HCEC 1CT (cell line): ENCODE measurements around the gene RWDD1.
"Not testable (repeated sequence)": the region's sequence is repeated elsewhere in the genome, so short reads cannot be mapped to it uniquely, and the experiment has no call there.

ENCODE experiments used
- DNase-seq: peaks from one replicate; pipeline ENCODE4 v3.0.0-alpha.2; 2017

RWDD1 gene

DNA sequence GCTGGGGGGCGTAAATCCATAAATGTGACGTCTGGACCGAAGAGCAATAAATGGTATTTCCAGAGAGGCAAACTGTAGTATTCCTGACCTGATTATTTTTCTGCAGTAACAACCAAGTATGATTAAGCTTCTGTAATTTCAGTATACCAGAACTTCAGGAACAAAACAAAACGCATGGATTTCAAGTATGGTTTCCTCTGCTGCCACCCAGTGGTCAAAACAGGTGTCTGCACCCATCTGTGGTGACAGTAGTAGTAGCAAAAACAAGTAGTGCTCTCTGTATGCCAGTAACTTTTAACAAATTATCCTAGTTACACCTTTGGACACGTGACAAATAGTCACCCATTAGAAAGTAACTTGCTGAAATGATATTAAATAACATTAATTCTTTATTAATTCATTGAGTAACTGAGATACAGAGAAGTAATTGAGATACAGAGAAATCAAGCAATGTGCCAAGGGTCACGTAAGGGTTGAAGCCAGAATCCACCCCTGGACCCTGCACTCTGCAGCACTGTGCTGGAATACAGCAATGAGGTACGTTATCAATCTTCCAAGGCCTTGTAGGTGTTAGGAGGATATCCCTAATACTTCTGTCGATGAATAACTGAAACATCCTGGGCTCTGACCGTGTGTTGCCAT lies 9.8 kb upstream of the RWDD1 start:
- peak; percentile 63 for DNase-seq

DNA sequence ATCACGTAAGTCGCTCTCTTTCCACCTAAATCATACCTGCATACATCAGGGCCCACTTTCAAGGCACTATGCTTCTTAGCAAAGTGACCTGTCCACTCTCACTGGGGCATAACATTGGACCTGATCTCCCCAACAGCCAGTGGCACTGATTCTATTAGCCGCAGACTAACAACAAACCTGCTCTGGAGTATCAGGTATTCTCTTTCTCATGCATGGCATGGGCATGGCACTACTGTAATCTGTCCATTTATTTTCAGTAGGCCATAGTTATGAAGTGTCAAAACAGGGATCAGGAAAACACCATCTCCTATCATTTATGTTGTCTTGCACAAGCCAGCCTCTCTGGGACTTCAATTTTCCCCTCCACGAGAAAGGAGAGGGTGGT lies 9.3 kb upstream of the RWDD1 start:
- DNase-seq, result no peak

DNA sequence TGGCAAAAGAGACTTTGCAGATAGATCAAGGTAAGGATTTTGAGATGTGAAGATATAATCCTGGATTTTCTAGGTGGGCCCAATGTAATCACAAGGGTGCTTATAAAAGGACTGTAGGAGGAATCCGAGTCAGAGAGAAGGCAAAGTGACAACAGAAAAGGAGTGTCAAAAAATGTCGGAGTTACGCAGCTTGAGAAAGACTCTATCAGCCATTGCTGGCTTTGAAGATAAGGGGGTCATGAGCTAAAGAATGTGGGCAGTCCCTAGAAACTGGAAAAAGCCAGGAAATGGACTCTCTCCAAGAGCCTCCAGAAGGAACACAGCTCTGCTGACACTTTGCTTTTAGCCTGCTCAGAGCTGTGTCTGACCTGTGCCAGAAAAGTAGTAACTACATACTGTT lies 8.7 kb upstream of the RWDD1 start:
- no peak for DNase-seq

DNA sequence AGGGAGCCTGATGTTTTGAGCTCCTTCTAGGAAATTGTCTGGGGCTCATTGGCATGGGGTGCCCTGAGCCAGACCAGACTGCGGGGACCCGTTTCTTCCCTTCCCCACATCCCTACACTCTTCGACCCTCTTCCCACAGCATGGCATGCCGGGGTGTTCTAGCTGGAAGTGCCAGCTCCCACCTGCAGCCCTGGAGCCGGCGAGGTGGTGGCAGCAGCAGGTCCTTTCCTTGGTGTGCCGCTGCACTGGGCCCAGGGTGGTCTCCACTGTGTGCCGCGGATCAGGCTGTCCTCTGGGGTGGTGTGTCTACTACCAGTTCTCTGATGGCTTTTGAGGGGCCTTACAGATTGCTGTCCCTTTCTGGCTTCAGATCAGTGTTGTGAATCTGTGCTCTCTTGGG lies 7.5 kb upstream of the RWDD1 start:
- DNase-seq, result no peak

DNA sequence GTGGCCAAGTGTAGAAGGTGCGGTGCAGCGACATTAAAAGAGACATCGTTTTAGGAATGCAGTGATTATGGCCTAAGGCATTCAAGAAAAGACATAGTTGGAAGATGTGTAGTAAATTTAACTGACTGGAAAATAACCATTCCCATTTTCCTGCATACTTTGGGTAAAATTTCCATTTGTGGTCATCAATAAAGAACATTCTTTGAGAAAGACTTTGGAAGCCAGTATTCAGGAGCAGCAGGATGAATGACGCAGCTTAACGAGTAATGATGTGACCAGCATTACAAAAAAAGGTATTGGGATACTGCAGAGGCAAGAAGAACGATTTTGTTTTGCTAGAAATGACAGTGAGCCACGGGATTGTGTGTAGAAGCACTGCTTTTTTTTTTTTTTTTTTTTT lies 7.0 kb upstream of the RWDD1 start:
- no peak for DNase-seq

DNA sequence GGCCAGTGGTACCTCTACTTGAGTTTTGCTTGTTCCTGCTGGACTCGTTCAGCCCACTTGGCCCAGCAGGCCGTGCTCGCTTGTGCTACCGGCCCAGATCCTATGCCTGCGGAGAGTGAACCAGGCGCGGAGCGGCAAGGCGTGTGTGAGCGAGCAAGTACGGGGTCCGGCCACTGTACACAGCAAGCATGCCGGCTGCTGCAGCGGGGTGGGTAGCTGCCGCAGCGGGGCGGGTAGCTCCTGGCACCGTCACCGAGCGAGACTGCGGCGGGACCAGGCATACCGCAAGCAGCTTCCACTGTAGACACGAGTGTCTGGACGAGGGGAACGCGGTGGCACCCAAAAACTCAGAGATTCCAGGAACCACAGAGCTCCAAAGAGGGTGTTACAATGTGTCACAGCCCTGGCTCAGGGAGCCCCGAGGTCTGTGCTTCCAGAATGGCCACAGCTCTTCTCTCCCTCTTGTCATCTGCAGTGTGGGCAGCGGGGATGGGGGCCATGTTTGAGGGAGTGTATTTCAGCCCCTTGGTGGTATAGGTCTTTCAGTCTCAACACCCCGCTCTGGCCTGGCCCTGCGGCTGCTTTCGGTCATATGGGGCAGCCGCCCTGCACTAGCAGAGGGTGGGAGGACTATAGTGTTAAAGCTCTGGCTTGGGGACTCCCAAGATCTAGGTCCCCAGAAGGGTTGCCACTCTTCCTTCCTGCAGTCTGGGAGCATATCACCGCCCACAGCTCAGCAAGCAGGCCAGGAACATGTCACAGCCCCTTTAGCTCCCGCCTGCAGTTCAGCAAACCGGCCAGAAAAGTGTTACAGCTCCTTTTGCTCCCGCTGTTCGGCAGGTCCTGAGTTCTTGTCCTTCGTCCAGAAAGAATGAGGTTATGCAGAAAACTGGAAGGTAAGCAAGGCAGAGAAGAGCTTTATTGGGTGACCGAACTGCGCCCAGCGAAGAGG lies 6.1 kb upstream of the RWDD1 start:
- no peak for DNase-seq

DNA sequence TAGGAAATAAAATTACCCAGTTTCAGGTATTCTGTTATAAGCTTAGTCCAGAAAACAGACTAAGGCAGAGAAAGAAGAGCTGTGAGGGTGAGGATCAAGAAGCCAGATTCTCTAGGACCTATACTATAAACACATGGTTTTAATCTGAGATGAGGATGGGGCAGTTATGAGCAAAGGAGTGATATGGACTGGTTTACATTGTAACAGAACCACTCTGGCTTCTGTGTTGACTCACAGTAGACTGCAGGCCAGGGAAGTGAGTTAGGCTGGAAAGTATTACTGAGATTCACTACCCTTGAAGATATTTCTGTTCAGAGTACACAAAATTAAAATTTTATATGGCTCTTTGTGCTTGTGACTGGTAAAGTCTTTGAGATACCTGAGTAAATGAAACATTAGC lies 3.2 kb upstream of the RWDD1 start:
- DNase-seq, result no peak

DNA sequence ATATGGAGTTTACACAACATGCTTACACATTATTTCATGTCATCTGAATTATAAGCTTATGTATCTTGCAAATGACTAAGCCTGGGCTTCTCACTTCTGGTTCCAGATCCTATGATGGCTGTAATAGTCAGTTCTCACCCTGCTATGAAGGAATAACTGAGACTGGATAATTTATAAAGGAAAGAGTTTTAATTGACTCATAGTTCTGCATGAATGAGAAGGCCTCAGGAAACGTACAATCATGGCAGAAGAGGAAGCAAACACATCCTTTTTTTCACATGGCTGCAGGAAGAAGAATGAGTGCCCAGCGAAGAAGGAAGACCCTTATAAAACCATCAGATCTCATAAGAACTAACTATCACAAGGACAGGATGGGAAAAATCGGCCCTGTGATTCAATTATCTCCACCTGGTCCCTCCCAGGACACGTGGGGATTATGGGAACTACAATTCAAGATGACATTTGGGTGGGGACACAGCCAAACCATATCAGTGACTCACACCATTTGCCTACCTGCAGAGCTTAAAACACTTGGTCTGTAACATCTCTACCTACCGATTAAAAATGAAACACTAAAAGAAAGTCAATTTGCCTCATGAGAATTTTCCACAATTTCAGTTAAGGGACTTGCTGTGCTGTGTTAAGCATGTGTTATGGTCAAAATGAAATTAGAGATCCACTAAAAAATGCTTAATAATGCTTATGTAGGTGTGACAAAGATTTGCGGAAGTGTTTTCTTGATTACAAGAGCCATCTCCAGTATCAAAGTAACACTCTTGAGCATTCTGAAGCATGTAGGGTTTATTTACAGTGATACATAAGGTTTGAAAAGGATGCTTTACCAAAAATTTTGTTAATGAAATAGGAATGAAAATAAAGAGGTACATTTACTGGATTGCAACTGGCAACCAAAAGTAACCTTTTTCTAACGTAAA lies 2.2 kb upstream of the RWDD1 start:
- no peak for DNase-seq

DNA sequence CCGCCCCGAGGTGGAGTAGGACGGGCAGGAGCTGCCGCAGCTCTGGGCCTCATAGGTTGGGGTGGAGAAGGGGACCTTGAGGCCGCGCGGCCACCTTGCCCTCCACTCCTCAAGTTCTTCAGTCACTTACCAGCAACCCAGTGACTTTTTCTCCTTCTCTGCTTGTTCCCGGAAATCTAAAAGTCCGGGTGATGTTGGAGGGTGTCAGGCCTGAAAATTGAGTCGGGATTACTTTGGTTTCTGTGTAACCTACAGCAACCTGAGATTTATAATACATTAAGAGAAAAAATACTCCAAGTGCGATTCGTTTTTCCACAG lies 338 bp downstream of the RWDD1 start:
- no peak for DNase-seq

DNA sequence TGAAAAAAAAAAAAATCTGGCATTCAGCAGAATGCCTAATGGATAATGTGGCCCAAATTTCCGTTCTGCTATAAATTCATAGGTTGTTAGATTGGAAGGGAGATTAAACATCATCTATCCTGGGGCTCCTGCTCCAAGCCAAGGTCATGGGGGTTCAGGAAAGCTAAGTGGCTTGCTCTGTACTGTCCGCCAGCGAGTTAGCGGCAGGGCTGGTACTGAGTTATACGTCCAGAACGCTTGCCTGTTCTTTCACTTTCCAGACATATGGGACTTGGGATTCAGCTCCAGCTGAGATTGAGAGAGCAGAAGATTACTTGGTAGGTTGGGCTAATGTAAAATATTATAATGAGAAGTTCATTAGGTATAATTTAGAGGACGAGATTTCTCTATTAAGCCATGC lies 858 bp downstream of the RWDD1 start:
- DNase-seq, result peak; percentile 37

DNA sequence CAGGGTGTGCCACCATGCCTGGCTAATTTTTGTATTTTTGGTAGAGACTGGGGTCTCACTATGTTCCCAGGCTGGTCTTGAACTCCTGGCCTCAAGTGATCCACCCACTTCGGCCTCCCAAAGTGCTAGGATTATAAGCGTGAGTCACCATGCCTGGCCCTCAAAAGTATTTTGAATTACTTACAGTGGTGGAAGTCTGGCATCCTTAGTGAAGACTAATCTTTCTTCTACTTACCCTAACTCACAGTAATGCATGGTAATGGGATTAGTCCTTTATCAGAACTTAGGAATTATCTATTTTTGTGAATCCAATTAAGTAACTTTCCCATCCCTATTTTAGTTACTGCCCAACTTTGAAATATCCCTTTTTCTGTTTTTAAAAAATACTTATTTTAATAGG lies 3.9 kb downstream of the RWDD1 start:
- DNase-seq, result no peak

DNA sequence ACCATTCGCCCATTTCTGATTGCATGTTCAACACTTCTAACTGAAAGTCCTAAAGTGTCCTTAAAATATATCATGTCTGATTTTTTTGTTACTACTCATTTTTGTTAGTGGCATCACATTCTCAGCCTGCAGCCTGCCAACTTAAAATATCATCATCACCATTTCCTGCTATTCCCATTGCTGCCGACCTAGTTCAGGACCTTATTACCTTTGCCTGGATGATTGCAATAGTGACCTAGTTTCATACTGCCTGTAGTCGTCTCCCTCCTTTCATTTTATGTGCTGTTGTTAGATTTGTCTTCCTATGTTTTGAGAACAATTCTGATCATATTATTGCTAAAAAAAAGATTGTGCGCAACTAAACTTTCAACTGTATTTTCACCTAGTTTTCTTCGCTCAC lies 6.2 kb downstream of the RWDD1 start:
- no peak for DNase-seq

DNA sequence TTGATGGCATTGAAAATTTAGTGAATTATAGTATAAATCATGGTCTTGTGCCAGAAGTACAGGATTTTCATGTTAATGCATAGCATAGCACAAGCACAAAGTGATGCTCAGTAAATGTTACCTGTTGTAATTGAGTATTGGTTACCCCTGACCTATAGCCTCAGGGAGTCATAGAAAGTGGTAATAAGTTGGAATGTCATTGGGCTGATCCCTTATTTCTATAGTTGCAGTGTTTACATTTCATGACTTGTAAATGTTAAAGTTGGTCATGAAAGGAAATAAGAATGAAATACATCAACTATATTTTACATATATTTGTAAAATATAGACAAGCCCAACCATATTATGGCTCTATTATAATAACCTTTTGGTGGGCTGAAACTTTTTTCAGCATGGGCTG lies 7.0 kb downstream of the RWDD1 start:
- DNase-seq, result no peak

DNA sequence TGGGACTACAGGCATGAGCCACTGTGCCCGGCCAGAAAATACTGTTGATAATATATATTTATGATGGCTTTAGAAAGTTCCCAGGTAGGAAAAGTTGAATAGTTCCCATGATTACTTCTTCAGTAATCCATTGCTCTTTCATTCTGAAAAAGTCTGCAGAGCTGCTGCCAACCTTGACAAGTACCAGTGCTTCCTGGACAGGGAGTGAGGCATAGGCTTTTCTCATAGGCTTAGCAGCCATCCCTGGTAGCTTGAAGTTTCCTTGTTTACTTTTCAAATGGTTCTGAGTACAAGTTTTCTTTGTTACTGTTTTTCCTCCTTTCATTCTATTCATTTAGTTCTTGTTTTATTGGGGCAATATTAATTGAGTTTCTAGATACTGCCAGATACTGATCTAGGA lies 7.8 kb downstream of the RWDD1 start:
- DNase-seq, result no peak

DNA sequence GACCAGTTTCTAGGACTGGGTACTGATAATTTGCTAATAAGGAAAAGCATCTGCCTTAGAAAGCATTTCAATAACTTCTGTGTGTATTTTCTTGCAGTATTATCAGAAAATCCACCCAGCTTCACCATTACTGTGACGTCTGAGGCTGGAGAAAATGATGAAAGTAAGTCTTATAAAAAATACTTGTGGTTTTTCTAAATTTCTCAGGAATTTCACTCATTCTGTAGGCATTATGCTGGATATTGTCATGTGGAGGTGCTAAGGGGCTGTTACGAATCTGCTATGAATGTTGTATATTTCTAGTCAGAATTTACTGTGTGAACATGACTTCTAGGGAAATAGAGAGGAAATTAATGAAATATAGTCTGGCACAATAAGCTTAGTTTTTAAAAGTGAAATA lies 8.9 kb downstream of the RWDD1 start:
- peak; percentile 71 for DNase-seq

DNA sequence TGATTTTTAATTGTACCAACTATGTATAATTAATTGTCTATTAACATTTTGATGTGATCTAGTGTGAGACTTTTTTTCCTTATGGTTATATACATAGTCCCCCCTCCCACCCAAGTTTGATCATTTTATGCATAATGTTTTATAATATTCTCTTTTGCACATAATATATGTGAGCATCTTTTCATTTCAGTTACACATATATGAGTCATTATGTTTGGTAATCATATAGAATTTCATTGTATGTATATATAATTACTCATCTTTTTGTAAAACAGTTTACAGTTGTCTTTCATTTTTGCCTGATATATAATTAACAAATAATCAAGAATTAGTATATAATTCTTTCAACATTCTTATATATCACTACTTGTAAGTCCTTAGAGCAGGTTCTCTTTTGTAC lies 15.0 kb downstream of the RWDD1 start:
- DNase-seq, result no peak

DNA sequence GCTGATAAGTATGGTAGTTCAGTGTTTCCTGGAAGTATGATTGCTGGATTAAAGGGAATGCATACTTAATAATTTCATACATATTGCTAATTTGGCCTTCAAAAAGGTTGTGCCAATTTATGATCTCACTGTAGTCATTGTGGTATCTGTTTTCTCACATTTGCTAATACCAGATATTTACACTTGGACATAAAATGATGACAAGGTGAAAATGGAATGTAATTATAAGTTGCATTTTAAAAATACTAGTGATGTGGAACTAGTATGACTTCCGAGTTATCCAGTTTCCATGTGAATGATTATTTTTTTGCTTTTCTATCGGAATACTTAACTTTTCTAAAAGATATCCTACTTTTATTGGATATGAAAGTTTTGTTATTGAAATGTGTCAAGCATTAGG lies 15.4 kb downstream of the RWDD1 start:
- DNase-seq, result no peak

DNA sequence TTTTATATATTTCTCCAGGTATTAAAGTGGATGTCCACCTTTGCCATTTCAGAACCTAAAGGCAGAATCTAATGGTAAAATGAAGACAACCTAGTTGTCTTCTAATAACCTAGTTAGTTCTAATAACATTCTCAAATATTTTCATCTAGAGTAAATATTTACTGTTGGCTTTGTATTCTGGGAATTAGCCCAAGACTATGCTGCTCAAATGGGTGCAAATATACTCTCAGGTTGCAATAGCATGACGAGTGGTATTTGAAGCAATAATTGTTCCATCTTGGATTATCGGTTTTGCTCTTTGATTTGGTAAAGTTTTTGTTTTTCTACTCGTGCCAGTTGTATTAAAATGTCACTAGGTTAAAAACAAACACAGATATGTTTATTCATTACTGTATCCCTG lies 23.9 kb downstream of the RWDD1 start:
- no peak for DNase-seq

DNA sequence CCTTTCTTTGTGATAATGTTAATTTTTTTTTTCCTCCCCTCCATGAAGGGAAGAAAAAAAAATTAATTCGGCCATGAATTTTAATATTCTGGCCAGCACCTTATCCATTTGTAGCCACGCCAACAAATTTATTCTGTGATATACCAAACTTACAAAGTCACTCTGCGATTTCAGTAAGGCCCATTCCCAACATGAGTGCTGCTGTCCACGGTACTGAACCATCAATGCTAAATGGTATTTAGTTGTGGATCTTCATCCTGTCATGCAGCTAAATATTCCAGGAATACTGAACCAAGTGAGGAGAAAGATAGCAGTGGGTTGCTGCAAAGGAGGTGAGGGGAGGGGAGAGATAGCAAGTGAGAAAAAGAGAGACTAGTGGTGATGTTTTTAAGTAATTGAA lies 25.5 kb downstream of the RWDD1 start:
- DNase-seq, result peak; percentile 8

DNA sequence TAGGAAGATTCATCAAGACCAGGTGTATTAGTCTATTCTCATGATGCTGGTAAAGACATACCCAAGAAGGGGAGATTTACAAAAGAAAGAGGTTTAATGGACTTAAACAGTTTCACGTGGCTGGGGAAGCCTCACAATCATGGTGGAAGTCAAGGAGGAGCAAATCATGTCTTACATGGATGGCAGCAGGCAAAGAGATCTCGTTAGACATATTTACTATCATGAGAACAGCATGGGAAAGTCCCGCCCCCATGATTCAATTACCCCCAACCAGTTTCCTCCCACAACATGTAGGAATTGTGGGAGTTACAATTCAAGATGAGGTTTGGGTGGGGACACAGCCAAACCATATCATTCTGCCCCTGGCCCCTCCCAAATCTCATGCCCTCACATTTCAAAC lies 32.6 kb downstream of the RWDD1 start:
- DNase-seq, result not testable (repeated sequence)

DNA sequence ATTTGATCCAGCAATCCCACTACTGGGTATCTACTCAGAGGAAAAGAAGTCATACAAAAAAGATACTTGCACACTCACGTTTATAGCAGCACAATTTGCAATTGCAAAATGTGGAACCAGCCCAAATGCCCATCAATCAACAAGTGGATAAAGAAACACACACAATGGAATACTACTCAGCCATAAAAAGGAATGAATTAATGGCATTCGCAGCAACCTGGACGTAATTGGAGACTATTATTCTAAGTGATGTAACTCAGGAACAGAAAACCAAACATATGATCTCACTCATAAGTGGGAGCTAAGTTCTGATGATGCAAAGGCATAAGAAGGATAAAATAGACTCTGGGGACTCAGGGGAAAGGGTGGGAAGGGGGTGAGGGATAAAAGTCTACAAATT lies 33.6 kb downstream of the RWDD1 start:
- not testable (repeated sequence) for DNase-seq

DNA sequence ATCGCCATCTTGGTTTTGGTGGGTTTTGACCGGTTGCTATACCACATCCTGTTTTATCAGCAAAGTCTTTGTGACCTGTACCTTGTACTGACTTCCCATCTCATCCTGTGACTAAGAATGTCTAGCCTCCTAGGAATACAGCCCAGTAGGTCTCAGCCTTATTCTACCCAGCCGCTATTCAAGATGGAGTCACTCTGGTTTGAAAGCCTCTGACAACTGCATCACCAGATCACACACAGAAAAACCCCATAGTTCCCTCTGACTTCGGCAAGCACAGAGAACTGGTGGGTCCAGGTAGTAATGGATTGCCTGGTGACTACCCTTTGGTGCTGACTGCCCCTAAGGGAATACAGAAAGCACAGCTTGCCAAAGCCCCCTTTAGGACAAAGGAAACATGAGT lies 34.6 kb downstream of the RWDD1 start:
- no peak for DNase-seq

DNA sequence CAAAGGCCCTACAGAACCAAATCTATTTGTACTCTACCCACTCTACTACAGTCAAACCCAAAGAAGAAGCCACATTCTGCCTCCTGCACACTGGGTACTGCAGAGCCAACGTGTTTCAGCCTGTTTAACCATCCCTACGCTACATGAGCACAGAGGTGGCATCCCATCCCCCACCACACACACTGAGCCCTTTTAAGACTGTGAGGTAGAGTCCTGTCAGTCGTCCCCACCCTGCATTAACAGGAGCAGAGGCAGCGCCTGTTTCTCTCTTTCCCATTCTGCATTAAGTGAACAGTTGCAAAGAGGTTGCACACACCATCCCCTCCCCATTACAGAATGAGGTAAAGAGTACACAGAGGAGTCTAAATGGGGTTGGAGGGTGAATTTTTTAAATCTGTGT lies 39.8 kb downstream of the RWDD1 start:
- no peak for DNase-seq
